K562 (cell line): ENCODE measurements around the gene FBXO46. TPM values are rescaled to one million over a fixed set of nuclear protein-coding genes. Genes with fewer than 3 reads are reported as not detected.
A peak's percentile ranks its signal among the peaks of the same experiment; 100 is the strongest.

Experiments
- ARHGAP35 ChIP-seq: fragments of 450-650 bp; IDR thresholded peaks from 2 replicates; pipeline ENCODE4 v1.6.1; 2018; ENCODE audit not compliant: partially characterized antibody
- ARID3B ChIP-seq: fragments of 250-450 bp; sonication (Bioruptor Pico); IDR thresholded peaks from 2 replicates; pipeline ENCODE4 v1.4.0; 2020; ENCODE audit warnings: borderline replicate concordance
- CLOCK ChIP-seq: fragments of 250-450 bp; sonication (Bioruptor Pico); IDR thresholded peaks from 2 replicates; pipeline ENCODE4 v1.4.0; 2020; ENCODE audit warnings: mild to moderate bottlenecking, moderate library complexity, borderline replicate concordance
- ETS1 ChIP-seq: conservative IDR thresholded peaks from 2 replicates; pipeline ENCODE4 v1.6.1; 2011; ENCODE audit warnings: low read depth, mild to moderate bottlenecking, low read length; ENCODE audit not compliant: control insufficient read depth
- ETV5 ChIP-seq: sonication (generic); formaldehyde crosslinking; IDR thresholded peaks from 2 replicates; pipeline ENCODE4 v1.4.0; 2020; ENCODE audit warnings: low read depth, mild to moderate bottlenecking, missing genetic modification reagents
- IFI16 ChIP-seq: fragments of 250-450 bp; sonication (Bioruptor Pico); IDR thresholded peaks from 2 replicates; pipeline ENCODE4 v2.1.2; 2022; ENCODE audit warnings: mild to moderate bottlenecking, inconsistent platforms
- KAT2B ChIP-seq: IDR thresholded peaks from one replicate; pipeline ENCODE4 v1.6.1; 2012; ENCODE audit warnings: low read depth, mild to moderate bottlenecking, control low read depth, inconsistent platforms, low read length, moderate library complexity
- MNT ChIP-seq, 2 experiments: fragments of 450-650 bp; conservative IDR thresholded peaks; 2 replicates each; pipeline ENCODE4 v1.6.1; 2017; ENCODE audit warnings: mild to moderate bottlenecking in 2 of 2, moderate library complexity in 2 of 2
- NCOR1 ChIP-seq: fragments of 450-650 bp; IDR thresholded peaks from 2 replicates; pipeline ENCODE4 v1.6.1; 2016; ENCODE audit warnings: mild to moderate bottlenecking, moderate library complexity
- PHF21A ChIP-seq: fragments of 450-650 bp; IDR thresholded peaks from 2 replicates; pipeline ENCODE4 v1.6.1; 2017; ENCODE audit warnings: low read depth, borderline replicate concordance
- PHTF2 ChIP-seq: fragments of 250-450 bp; sonication (Bioruptor Pico); IDR thresholded peaks from 2 replicates; pipeline ENCODE4 v1.5.0; 2021; ENCODE audit warnings: mild to moderate bottlenecking
- POLR2G ChIP-seq: fragments of 200-400 bp; formaldehyde crosslinking; IDR thresholded peaks from 2 replicates; pipeline ENCODE4 v1.6.1; 2017; ENCODE audit warnings: low read depth, mild to moderate bottlenecking, antibody characterized with exemption, low read length, moderate library complexity
- RBBP5 ChIP-seq: fragments of 200-600 bp; sonication (generic); IDR thresholded peaks from 2 replicates; pipeline ENCODE4 v1.6.1; 2012; ENCODE audit warnings: borderline replicate concordance, mild to moderate bottlenecking, low read length, control low read depth, inconsistent platforms; ENCODE audit not compliant: insufficient read depth, poor library complexity, severe bottlenecking
- SAFB2 ChIP-seq: fragments of 200-400 bp; formaldehyde crosslinking; IDR thresholded peaks from 2 replicates; pipeline ENCODE4 v1.6.1; 2018; ENCODE audit warnings: borderline replicate concordance, low read length, low read depth, moderate library complexity; ENCODE audit not compliant: severe bottlenecking
- SIN3B ChIP-seq: fragments of 450-650 bp; IDR thresholded peaks from 2 replicates; pipeline ENCODE4 v1.6.1; 2017; ENCODE audit warnings: low read depth, mild to moderate bottlenecking, moderate library complexity
- U2AF1 ChIP-seq: fragments of 200-400 bp; formaldehyde crosslinking; optimal IDR thresholded peaks from 2 replicates; pipeline ENCODE3; 2017; ENCODE audit warnings: mild to moderate bottlenecking, low read depth, low read length, moderate library complexity
- ZBTB17 ChIP-seq: fragments of 450-650 bp; formaldehyde crosslinking; IDR thresholded peaks from 2 replicates; pipeline ENCODE4 v1.4.0; 2020; ENCODE audit warnings: mild to moderate bottlenecking
- ZKSCAN8 ChIP-seq: fragments of 200-800 bp; sonication (Bioruptor generic); IDR thresholded peaks from 2 replicates; pipeline ENCODE4 v1.6.1; 2016; ENCODE audit warnings: missing genetic modification characterization, missing compliant biosample characterization
- ZNF583 ChIP-seq: fragments of 250-450 bp; sonication (Bioruptor Pico); IDR thresholded peaks from 2 replicates; pipeline ENCODE4 v1.4.0; 2020
- ZNF717 ChIP-seq: fragments of 250-450 bp; sonication (Bioruptor Pico); IDR thresholded peaks from 2 replicates; pipeline ENCODE4 v1.5.0; 2021
- polyA plus RNA-seq, 8 experiments: library from polyadenylated mRNA; depleted of rRNA in 4 of 8; stranded (reverse) in 5 of 8; unstranded in 3 of 8; fragments of >200 nt; fragmentation: Nextera tagmentation in 2 of 8; fragmentation: Illumina TruSeq in 1 of 8; extraction: Ambion mirVana in 2 of 8; extraction: Trizol in 1 of 8; gene quantifications; 2 replicates each; pipeline versions ENCODE4 v1.2.1 to v1.2.3, GENCODE V29; 2011 to 2014; ENCODE audit warnings: inconsistent platforms in 1 of 8, missing spikeins in 1 of 8
- total RNA-seq, 7 experiments: library from RNA; depleted of rRNA in 6 of 7; stranded (reverse); fragments of >200 nt in 6 of 7; fragmentation: Illumina TruSeq in 2 of 7; extraction: Trizol in 2 of 7; gene quantifications; 2 replicates each; pipeline versions ENCODE4 v1.2.1 to v1.2.3, GENCODE V29; 2011 to 2021; ENCODE audit warnings: low replicate concordance in 1 of 7

Gene FBXO46
- total and polyA plus RNA-seq, 9 of the 15 experiments (the other 6 are each of a cell fraction or from before 2014, with no cell fraction given): 1.5 to 36.1 (median 7.3) TPM

GRCh38 chr19:45730368-45731288, at the start of gene FBXO46 (continued):
- peak; percentile 92 for TF ChIP-seq ETS1
- TF ChIP-seq PHTF2 (CRISPR knock-in tag): no peak
- no peak for TF ChIP-seq NCOR1
- TF ChIP-seq ARHGAP35: no peak
- TF ChIP-seq ETV5 (CRISPR knock-in tag): no peak; the same call in 1 of the 2 replicates
- no peak for TF ChIP-seq KAT2B
- peak; percentile 97 for TF ChIP-seq ZBTB17 (CRISPR knock-in tag)
- TF ChIP-seq IFI16 (CRISPR knock-in tag): no peak
- peak; percentile 92 for TF ChIP-seq POLR2G
- no peak for TF ChIP-seq PHF21A
- TF ChIP-seq CLOCK (CRISPR knock-in tag): no peak
- no peak for TF ChIP-seq SAFB2
- TF ChIP-seq MNT (conservative IDR thresholded peaks at IDR 0.05): peak; percentile 47 to 75; a peak in 3 of 4 replicates
- no peak for TF ChIP-seq ZNF583 (CRISPR knock-in tag)
- peak; percentile 55 for TF ChIP-seq RBBP5
- no peak for TF ChIP-seq U2AF1
- TF ChIP-seq SIN3B: no peak
- TF ChIP-seq ARID3B (CRISPR knock-in tag): no peak
- no peak for TF ChIP-seq ZKSCAN8 (CRISPR knock-in tag)
- no peak for TF ChIP-seq ZNF717 (CRISPR knock-in tag)
